Suprapubic skin (tissue), 4 donors: Measurements from ENCODE around the gene B4GAT1. TPM values are rescaled to one million over a fixed set of nuclear protein-coding genes. Genes with fewer than 3 reads are reported as not detected.
"Not testable (repeated sequence)": the region's sequence is repeated elsewhere in the genome, so short reads cannot be mapped to it uniquely, and the experiment has no call there.

Experiments used
- DNase-seq, 2 donors: peaks; one replicate each; pipeline ENCODE4 v3.0.0-alpha.2; 2019; ENCODE audit warnings: low spot score in 2 of 2
- H3K27ac ChIP-seq: fragments of 200-600 bp; sonication (generic); one replicate; pipeline ENCODE4 v1.5.1; 2019
- H3K27me3 ChIP-seq: fragments of 200-600 bp; sonication (generic); one replicate; pipeline ENCODE4 v1.5.1; 2019
- H3K36me3 ChIP-seq: fragments of 200-600 bp; sonication (generic); one replicate; pipeline ENCODE4 v1.5.1; 2019
- H3K4me1 ChIP-seq: fragments of 200-600 bp; sonication (generic); one replicate; pipeline ENCODE4 v1.5.1; 2019
- H3K4me3 ChIP-seq: fragments of 200-600 bp; sonication (generic); one replicate; pipeline ENCODE4 v1.5.1; 2019; ENCODE audit warnings: mild to moderate bottlenecking
- H3K9me3 ChIP-seq: fragments of 200-600 bp; sonication (generic); one replicate; pipeline ENCODE4 v1.5.1; 2019
- CTCF ChIP-seq, 2 donors: fragments of 200-600 bp in 1 of 2; fragments of 450-650 bp in 1 of 2; sonication (generic) in 1 of 2; IDR thresholded peaks; one replicate each; pipeline ENCODE4 v1.5.1; 2016 to 2019; ENCODE audit warnings: antibody characterized with exemption in 2 of 2, mild to moderate bottlenecking in 1 of 2, moderate library complexity in 1 of 2
- EP300 ChIP-seq: sonication (generic); formaldehyde crosslinking; IDR thresholded peaks from one replicate; pipeline ENCODE4 v1.6.1; 2017; ENCODE audit warnings: antibody characterized with exemption
- POLR2A ChIP-seq, 2 donors: fragments of 450-650 bp; IDR thresholded peaks; one replicate each; pipeline ENCODE4 v1.6.1; 2017; ENCODE audit warnings: antibody characterized with exemption in 2 of 2, mild to moderate bottlenecking in 2 of 2, moderate library complexity in 2 of 2
- POLR2AphosphoS5 ChIP-seq, 3 donors: sonication (generic); formaldehyde crosslinking; IDR thresholded peaks; one replicate each; pipeline ENCODE4 v1.6.1; 2017; ENCODE audit warnings: antibody characterized with exemption in 3 of 3
- WGBS: methylation state at CpG from one replicate; pipeline ENCODE4 v1.1.5; 2018; 5-methylcytosine and 5-hydroxymethylcytosine counted together
- total RNA-seq, 4 donors: library from RNA; depleted of rRNA; stranded (reverse); fragments of >200 nt; gene quantifications; one replicate each; pipeline ENCODE4 v1.1.0, GENCODE V29; 2016

The B4GAT1 gene
- total RNA-seq, 4 donors from 2014 or later, result 14.4 to 31.9 (median 20.6) TPM

GRCh38 chr11:66326261-66327111 lies 20.9 kb downstream of the B4GAT1 start:
- Histone ChIP-seq H3K36me3 (peaks cover under 1% of the 10 kb centered on the region), H3K27ac (peak overlapping the region; percentile 74), H3K4me1 (peaks cover 61% of the 10 kb centered on the region), H3K9me3 (no peaks in the 10 kb centered on the region), H3K27me3 (no peaks in the 10 kb centered on the region), H3K4me3 (no peak overlapping the region)
- WGBS, result 41% methylated on average over 5 of the region's 21 CpGs
- TF ChIP-seq POLR2A (IDR thresholded peaks at IDR 0.05) (no peak), POLR2AphosphoS5 (IDR thresholded peaks at IDR 0.05) (no peak)
- DNase-seq, result peak in 1 of 2 donors; percentile 77

GRCh38 chr11:66325263-66325671 lies 22.2 kb downstream of the B4GAT1 start:
- 66% methylated on average over 6 of the region's 8 CpGs for WGBS
- H3K27me3 ChIP-seq, result no peaks in the 10 kb centered on the region
- no peaks in the 10 kb centered on the region for H3K36me3 ChIP-seq
- H3K27ac ChIP-seq, result no peak overlapping the region
- H3K9me3 ChIP-seq, result no peaks in the 10 kb centered on the region
- no peak for DNase-seq
- no peak overlapping the region for H3K4me3 ChIP-seq
- TF ChIP-seq EP300, result no peak
- no peak for TF ChIP-seq POLR2A (IDR thresholded peaks at IDR 0.05)
- TF ChIP-seq CTCF (IDR thresholded peaks at IDR 0.05), result no peak
- TF ChIP-seq POLR2AphosphoS5 (IDR thresholded peaks at IDR 0.05), result no peak
- H3K4me1 ChIP-seq, result peaks cover 63% of the 10 kb centered on the region

DNA sequence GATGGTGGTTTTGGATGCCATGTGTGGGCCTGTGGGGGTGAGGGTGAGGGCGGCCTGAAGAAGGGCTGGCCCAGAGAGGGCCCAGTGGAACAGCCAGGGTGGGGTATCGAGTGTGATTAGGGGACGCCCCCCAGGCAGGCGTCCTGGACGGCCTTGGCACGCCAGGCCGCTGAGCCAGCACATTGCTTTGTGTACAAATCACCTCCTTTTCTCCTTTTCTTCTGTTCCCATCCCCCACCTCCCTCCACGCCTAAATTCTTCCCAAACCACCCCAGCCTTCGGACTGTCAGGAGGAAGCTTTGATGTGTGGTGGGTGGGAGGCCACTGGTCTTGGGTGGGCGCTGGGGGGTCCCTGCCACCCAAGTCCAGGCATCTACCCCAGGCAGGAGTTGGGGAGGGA lies 22.8 kb downstream of the B4GAT1 start:
- Histone ChIP-seq H3K4me3 (no peak overlapping the region), H3K4me1 (peaks cover 63% of the 10 kb centered on the region), H3K36me3 (no peaks in the 10 kb centered on the region), H3K9me3 (no peaks in the 10 kb centered on the region), H3K27me3 (no peaks in the 10 kb centered on the region), H3K27ac (peak overlapping the region; percentile 20)
- 41% methylated on average over 10 of the region's 10 CpGs for WGBS
- DNase-seq, result no peak
- no peak for TF ChIP-seq EP300
- no peak for TF ChIP-seq POLR2AphosphoS5 (IDR thresholded peaks at IDR 0.05)
- TF ChIP-seq POLR2A (IDR thresholded peaks at IDR 0.05), result no peak
- TF ChIP-seq CTCF (IDR thresholded peaks at IDR 0.05), result no peak

DNA sequence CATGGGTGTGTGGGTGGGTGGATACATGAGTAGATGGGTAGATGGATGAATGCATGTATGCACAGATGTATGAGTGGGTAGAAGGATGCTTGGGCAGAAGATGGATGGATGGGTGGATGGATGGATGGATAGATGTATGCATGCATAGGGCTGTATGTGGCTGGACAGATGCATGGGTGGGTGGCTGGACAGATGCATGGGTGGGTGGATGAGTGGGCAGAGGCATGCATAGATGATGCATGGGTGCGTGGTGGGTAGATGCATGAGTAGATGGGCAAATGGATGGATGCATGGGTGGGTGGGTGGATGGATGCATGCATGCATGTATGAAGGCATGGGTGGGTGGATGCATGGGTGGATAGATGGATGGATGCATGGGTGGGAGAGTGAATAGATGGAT lies 23.7 kb downstream of the B4GAT1 start:
- DNase-seq, result no peak
- Histone ChIP-seq H3K27me3 (no peaks in the 10 kb centered on the region), H3K36me3 (no peaks in the 10 kb centered on the region), H3K9me3 (no peaks in the 10 kb centered on the region), H3K4me3 (no peak overlapping the region), H3K27ac (no peak overlapping the region), H3K4me1 (peaks cover 65% of the 10 kb centered on the region)
- TF ChIP-seq EP300 (no peak), POLR2A (IDR thresholded peaks at IDR 0.05) (no peak), POLR2AphosphoS5 (IDR thresholded peaks at IDR 0.05) (no peak), CTCF (IDR thresholded peaks at IDR 0.05) (no peak)
- WGBS, result 96% methylated on average over 1 of the region's 1 CpG

GRCh38 chr11:66322732-66323427 lies 24.5 kb downstream of the B4GAT1 start:
- H3K4me1 ChIP-seq, result peaks cover 65% of the 10 kb centered on the region

GRCh38 chr11:66321606-66322005 lies 25.8 kb downstream of the B4GAT1 start:
- Histone ChIP-seq H3K4me3 (no peak overlapping the region), H3K36me3 (no peaks in the 10 kb centered on the region), H3K4me1 (peaks cover 65% of the 10 kb centered on the region), H3K9me3 (no peaks in the 10 kb centered on the region), H3K27ac (no peak overlapping the region), H3K27me3 (no peaks in the 10 kb centered on the region)
- 37% methylated on average over 4 of the region's 4 CpGs for WGBS
- TF ChIP-seq CTCF (IDR thresholded peaks at IDR 0.05) (no peak), EP300 (no peak), POLR2AphosphoS5 (IDR thresholded peaks at IDR 0.05) (no peak), POLR2A (IDR thresholded peaks at IDR 0.05) (no peak)
- no peak for DNase-seq

More at GRCh38 chr11:66322732-66323427, 24.5 kb downstream of the B4GAT1 start:
- Histone ChIP-seq H3K27ac (peak overlapping the region; percentile 36), H3K4me3 (no peak overlapping the region), H3K27me3 (no peaks in the 10 kb centered on the region), H3K36me3 (no peaks in the 10 kb centered on the region), H3K9me3 (no peaks in the 10 kb centered on the region)
- no peak for TF ChIP-seq POLR2A (IDR thresholded peaks at IDR 0.05)
- peak in 1 of 3 donors; percentile 8 for TF ChIP-seq POLR2AphosphoS5 (IDR thresholded peaks at IDR 0.05)
- WGBS, result 49% methylated on average over 11 of the region's 11 CpGs
- peak; percentile 84 to 88 for DNase-seq

GRCh38 chr11:66320748-66321147 lies 26.7 kb downstream of the B4GAT1 start:
- DNase-seq, H3K36me3 ChIP-seq, H3K27me3 ChIP-seq, H3K9me3 ChIP-seq, H3K4me3 ChIP-seq, H3K27ac ChIP-seq: not testable (repeated sequence)
- H3K4me1 ChIP-seq, result peaks cover 65% of the 10 kb centered on the region
- 91% methylated on average over 6 of the region's 6 CpGs for WGBS

GRCh38 chr11:66320289-66320688 lies 27.1 kb downstream of the B4GAT1 start:
- not testable (repeated sequence) for H3K36me3 ChIP-seq, H3K27me3 ChIP-seq, H3K4me3 ChIP-seq, DNase-seq, H3K27ac ChIP-seq, H3K9me3 ChIP-seq
- H3K4me1 ChIP-seq, result peaks cover 60% of the 10 kb centered on the region
- 94% methylated on average over 2 of the region's 2 CpGs for WGBS
